Natural killer cell (primary cell): Measurements from ENCODE around the gene RTF1. TPM values are rescaled to one million over a fixed set of nuclear protein-coding genes. Genes with fewer than 3 reads are reported as not detected.

Source experiments
- ATAC-seq, 3 donors: fragments of 150-1000 bp in 2 of 3; fragments of 200-7000 bp in 1 of 3; cut with Tn5 transposase; 1 replicate in 1 of 3; 2 replicates in 2 of 3; pipeline ENCODE4 v1.10.0; 2021; ENCODE audit warnings: mild to moderate bottlenecking in 2 of 3, moderate library complexity in 2 of 3
- DNase-seq, 2 donors: peaks; one replicate each; pipeline versions ENCODE4 v3.0.0 to v3.0.0-alpha.2; 2013 to 2021; ENCODE audit warnings: mixed read lengths in 1 of 2
- H3K27ac ChIP-seq: one replicate; pipeline ENCODE4 v1.5.1; 2013; ENCODE audit warnings: mild to moderate bottlenecking, low read length
- H3K27me3 ChIP-seq: one replicate; pipeline ENCODE4 v1.6.1; 2013; ENCODE audit warnings: low read length; ENCODE audit not compliant: control insufficient read depth, insufficient read depth
- H3K36me3 ChIP-seq: one replicate; pipeline ENCODE4 v1.6.1; 2013; ENCODE audit warnings: low read length; ENCODE audit not compliant: control insufficient read depth, insufficient read depth
- H3K4me1 ChIP-seq: one replicate; pipeline ENCODE4 v1.6.1; 2013; ENCODE audit warnings: low read length; ENCODE audit not compliant: control insufficient read depth, insufficient read depth
- H3K4me3 ChIP-seq: one replicate; pipeline ENCODE4 v1.5.1; 2013; ENCODE audit warnings: low read length
- H3K9me3 ChIP-seq: one replicate; pipeline ENCODE4 v1.6.1; 2013; ENCODE audit warnings: low read length; ENCODE audit not compliant: control insufficient read depth, insufficient read depth
- H3K27ac Mint-ChIP-seq, 2 donors: one replicate each; pipeline ENCODE4 v1.8.0; 2022; ENCODE audit warnings: mild to moderate bottlenecking in 2 of 2, mixed read lengths in 2 of 2, moderate library complexity in 1 of 2
- H3K27me3 Mint-ChIP-seq, 2 donors: one replicate each; pipeline ENCODE4 v1.8.0; 2022; ENCODE audit warnings: low read depth in 2 of 2, mixed read lengths in 2 of 2
- H3K36me3 Mint-ChIP-seq: one replicate; pipeline ENCODE4 v1.8.0; 2022; ENCODE audit warnings: mixed read lengths
- H3K4me1 Mint-ChIP-seq, 2 donors: one replicate each; pipeline ENCODE4 v1.8.0; 2022; ENCODE audit warnings: mixed read lengths in 2 of 2
- H3K4me3 Mint-ChIP-seq: one replicate; pipeline ENCODE4 v1.8.0; 2022; ENCODE audit warnings: mild to moderate bottlenecking, moderate library complexity, mixed read lengths
- H3K9me3 Mint-ChIP-seq, 2 donors: one replicate each; pipeline ENCODE4 v1.8.0; 2022; ENCODE audit warnings: mixed read lengths in 2 of 2
- WGBS: methylation state at CpG from one replicate; pipeline ENCODE4 v1.1.7; 2013; ENCODE audit warnings: missing lambda C conversion rate; ENCODE audit not compliant: insufficient coverage; 5-methylcytosine and 5-hydroxymethylcytosine counted together
- intact Hi-C: fragments of 100-400 bp; cut with micrococcal nuclease; formaldehyde crosslinking; loops from one replicate; pipeline ENCODE4 v1.14.2; 2022
- total RNA-seq, 4 donors: library from RNA; stranded (reverse); fragments of 120-200 nt in 1 of 4; gene quantifications; one replicate each; pipeline versions ENCODE4 v1.2.3 to v1.2.4, GENCODE V29; 2013 to 2022
- TF ChIP-seq, protein P1 (sequence below): fragments of 200-600 bp; IDR thresholded peaks from one replicate; pipeline ENCODE4 v1.8.0; 2022; ENCODE audit warnings: antibody characterized with exemption

RTF1 gene
- total RNA-seq, 3 donors from 2014 or later (not counting 1 experiment from before 2014, with no cell fraction given), result 35.8 to 53.1 (median 42.7) TPM

DNA sequence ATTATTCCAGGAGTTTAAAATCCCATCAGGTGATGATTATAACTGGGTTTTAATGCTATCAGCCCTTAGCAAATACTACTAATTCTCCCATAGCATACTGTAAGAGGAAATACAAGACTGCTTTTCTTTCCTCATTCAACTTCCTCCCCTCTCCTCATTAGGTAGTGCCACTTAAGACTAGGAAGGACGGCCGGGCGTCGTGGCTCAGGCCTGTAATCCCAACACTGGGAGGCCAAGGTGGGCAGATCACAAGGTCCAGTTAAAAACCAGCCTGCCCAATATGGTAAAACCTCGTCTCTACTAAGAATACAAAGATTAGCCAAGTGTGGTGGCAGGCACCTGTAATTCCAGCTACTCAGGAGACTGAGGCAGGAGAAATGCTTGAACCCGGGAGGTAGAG lies 29.2 kb upstream of the RTF1 start:
- H3K27ac ChIP-seq, result no peak overlapping the region
- H3K36me3 ChIP-seq, result peaks cover 17% of the 10 kb centered on the region
- no peaks in the 10 kb centered on the region for H3K4me1 ChIP-seq
- Mint-ChIP-seq H3K4me3 (no peak overlapping the region), H3K27ac (no peak overlapping the region), H3K36me3 (no peaks in the 10 kb centered on the region), H3K9me3 (no peaks in the 10 kb centered on the region), H3K4me1 (peaks cover 0 to 7% of the 10 kb centered on the region in 2 donors), H3K27me3 (no peaks in the 10 kb centered on the region)
- WGBS, result 87% methylated on average over 6 of the region's 6 CpGs
- no peaks in the 10 kb centered on the region for H3K9me3 ChIP-seq
- intact Hi-C loops, result no loop called here
- H3K4me3 ChIP-seq, result no peak overlapping the region
- TF ChIP-seq, protein P1, sequence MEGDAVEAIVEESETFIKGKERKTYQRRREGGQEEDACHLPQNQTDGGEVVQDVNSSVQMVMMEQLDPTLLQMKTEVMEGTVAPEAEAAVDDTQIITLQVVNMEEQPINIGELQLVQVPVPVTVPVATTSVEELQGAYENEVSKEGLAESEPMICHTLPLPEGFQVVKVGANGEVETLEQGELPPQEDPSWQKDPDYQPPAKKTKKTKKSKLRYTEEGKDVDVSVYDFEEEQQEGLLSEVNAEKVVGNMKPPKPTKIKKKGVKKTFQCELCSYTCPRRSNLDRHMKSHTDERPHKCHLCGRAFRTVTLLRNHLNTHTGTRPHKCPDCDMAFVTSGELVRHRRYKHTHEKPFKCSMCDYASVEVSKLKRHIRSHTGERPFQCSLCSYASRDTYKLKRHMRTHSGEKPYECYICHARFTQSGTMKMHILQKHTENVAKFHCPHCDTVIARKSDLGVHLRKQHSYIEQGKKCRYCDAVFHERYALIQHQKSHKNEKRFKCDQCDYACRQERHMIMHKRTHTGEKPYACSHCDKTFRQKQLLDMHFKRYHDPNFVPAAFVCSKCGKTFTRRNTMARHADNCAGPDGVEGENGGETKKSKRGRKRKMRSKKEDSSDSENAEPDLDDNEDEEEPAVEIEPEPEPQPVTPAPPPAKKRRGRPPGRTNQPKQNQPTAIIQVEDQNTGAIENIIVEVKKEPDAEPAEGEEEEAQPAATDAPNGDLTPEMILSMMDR, result no peak
- no peak for DNase-seq
- no peak for ATAC-seq
- no peaks in the 10 kb centered on the region for H3K27me3 ChIP-seq

DNA sequence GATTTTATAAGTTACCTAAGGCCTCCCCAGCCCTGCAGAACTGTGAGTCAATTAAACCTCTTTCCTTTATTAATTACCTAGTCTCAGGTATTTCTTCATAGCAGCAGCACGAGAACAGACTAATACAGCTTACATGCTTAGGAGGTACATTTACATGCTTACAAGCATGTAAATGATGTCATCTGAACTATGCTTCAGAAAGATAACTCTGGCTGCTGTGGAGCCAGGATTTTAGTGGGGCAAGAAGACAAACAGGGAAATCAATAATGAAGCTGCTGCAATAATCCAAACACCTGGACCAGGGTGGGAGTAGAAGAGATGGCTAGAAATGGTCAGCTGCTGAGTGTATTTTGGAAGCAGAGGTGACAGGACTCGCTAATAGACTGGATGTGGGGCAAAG lies 24.2 kb upstream of the RTF1 start:
- no peak for ATAC-seq
- H3K27ac ChIP-seq, result no peak overlapping the region
- no peak overlapping the region for H3K4me3 ChIP-seq
- TF ChIP-seq, protein P1, result no peak
- Mint-ChIP-seq H3K4me3 (no peak overlapping the region), H3K27me3 (no peaks in the 10 kb centered on the region), H3K36me3 (peaks cover 10% of the 10 kb centered on the region), H3K9me3 (no peaks in the 10 kb centered on the region), H3K27ac (peak overlapping the region; percentile 33 to 39), H3K4me1 (peaks cover 9 to 19% of the 10 kb centered on the region in 2 donors)
- 100% methylated on average over 2 of the region's 2 CpGs for WGBS
- DNase-seq, result no peak
- peaks cover 3% of the 10 kb centered on the region for H3K4me1 ChIP-seq
- H3K9me3 ChIP-seq, result no peaks in the 10 kb centered on the region
- H3K27me3 ChIP-seq, result no peaks in the 10 kb centered on the region
- H3K36me3 ChIP-seq, result peaks cover 27% of the 10 kb centered on the region
- intact Hi-C loops, result no loop called here

DNA sequence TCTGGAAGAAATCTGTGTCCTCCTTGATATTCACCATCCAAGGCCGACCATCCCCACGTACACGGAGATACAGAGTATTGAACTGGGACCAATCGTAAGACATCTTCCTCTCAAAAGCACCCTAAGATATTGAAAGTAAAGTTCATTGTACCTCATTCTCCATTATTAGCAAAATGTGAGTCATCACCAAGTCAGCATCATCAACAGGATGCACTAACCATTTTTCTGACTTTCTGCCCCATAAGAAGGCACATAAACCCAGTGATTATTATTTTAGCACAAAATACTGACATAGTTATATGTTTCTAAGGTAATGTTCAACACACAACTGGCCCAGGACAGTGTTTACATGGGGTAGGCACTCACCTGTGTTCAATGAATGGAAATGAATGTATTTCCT lies 22.0 kb upstream of the RTF1 start:
- Mint-ChIP-seq H3K9me3 (no peaks in the 10 kb centered on the region), H3K27me3 (no peaks in the 10 kb centered on the region), H3K4me1 (peaks cover 9 to 19% of the 10 kb centered on the region in 2 donors), H3K36me3 (peaks cover 10% of the 10 kb centered on the region), H3K4me3 (no peak overlapping the region), H3K27ac (no peak overlapping the region)
- Histone ChIP-seq H3K4me3 (no peak overlapping the region), H3K27me3 (no peaks in the 10 kb centered on the region), H3K36me3 (peaks cover 17% of the 10 kb centered on the region), H3K27ac (no peak overlapping the region), H3K9me3 (no peaks in the 10 kb centered on the region), H3K4me1 (peaks cover 3% of the 10 kb centered on the region)
- DNase-seq (no peak), ATAC-seq (no peak)
- TF ChIP-seq, protein P1, result no peak
- WGBS, result 94% methylated on average over 4 of the region's 4 CpGs
- intact Hi-C loops, result no loop called here

DNA sequence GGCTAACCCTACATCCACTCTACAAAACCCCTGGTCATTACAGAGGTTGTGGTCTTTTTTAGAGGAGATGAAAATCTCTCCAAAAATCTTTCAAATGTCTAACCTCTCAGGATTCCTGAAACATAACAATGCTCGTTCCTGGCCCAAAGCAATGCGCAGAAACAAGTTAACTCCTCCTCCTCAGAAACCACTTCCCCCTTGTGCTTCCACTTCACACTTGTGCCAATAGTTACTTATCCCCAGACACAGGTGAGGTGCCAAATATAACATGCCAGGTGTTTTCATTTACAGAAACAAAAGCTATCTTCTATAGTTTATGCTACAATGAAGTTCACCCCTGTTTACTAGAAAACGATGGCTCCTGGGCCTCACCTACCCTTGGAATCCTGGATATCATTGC lies 20.8 kb upstream of the RTF1 start:
- H3K27ac ChIP-seq, result no peak overlapping the region
- Mint-ChIP-seq H3K4me3 (no peak overlapping the region), H3K36me3 (peaks cover 10% of the 10 kb centered on the region), H3K4me1 (peaks cover 9 to 19% of the 10 kb centered on the region in 2 donors), H3K27ac (no peak overlapping the region), H3K9me3 (no peaks in the 10 kb centered on the region), H3K27me3 (no peaks in the 10 kb centered on the region)
- ATAC-seq (no peak), DNase-seq (no peak)
- TF ChIP-seq, protein P1, result no peak
- no peaks in the 10 kb centered on the region for H3K9me3 ChIP-seq
- WGBS, result 52% methylated on average over 3 of the region's 3 CpGs
- H3K4me3 ChIP-seq, result no peak overlapping the region
- H3K36me3 ChIP-seq, result peaks cover 17% of the 10 kb centered on the region
- peaks cover 3% of the 10 kb centered on the region for H3K4me1 ChIP-seq
- no peaks in the 10 kb centered on the region for H3K27me3 ChIP-seq
- intact Hi-C loops, result no loop called here
